Ascending aorta (tissue), 2 donors: ENCODE measurements around the gene NDUFAF4. TPM values are rescaled to one million over a fixed set of nuclear protein-coding genes. Genes with fewer than 3 reads are reported as not detected.

Experiments
- DNase-seq, 2 donors: peaks; one replicate each; pipeline ENCODE4 v3.0.0-alpha.2; 2019; ENCODE audit warnings: low spot score in 2 of 2
- H3K27ac ChIP-seq, 2 donors: fragments of 200-600 bp; sonication (generic); one replicate each; pipeline ENCODE4 v1.5.1; 2016 to 2017; ENCODE audit warnings: mild to moderate bottlenecking in 1 of 2
- H3K27me3 ChIP-seq: fragments of 200-600 bp; sonication (generic); one replicate; pipeline ENCODE4 v1.5.1; 2017
- H3K36me3 ChIP-seq, 2 donors: fragments of 200-600 bp; sonication (generic); one replicate each; pipeline ENCODE4 v1.5.1; 2016
- H3K4me1 ChIP-seq, 2 donors: fragments of 200-600 bp; sonication (generic); one replicate each; pipeline ENCODE4 v1.5.1; 2016 to 2017; ENCODE audit warnings: mild to moderate bottlenecking in 1 of 2
- H3K4me3 ChIP-seq, 2 donors: fragments of 200-600 bp; sonication (generic); one replicate each; pipeline ENCODE4 v1.5.1; 2016 to 2017; ENCODE audit warnings: mild to moderate bottlenecking in 1 of 2
- H3K9me3 ChIP-seq, 2 donors: fragments of 200-600 bp; sonication (generic); one replicate each; pipeline ENCODE4 v1.5.1; 2016
- intact Hi-C: fragments of 100-400 bp; cut with DNase I; formaldehyde crosslinking; loops from one replicate; pipeline ENCODE4 v1.15.1; 2023
- total RNA-seq: library from RNA; depleted of rRNA; stranded (reverse); fragments of >200 nt; gene quantifications from one replicate; pipeline ENCODE4 v1.1.0, GENCODE V29; 2016
- TF ChIP-seq, protein P1 (sequence below), 3 experiments: fragments of 200-600 bp in 2 of 3; fragments of 450-650 bp in 1 of 3; sonication (generic) in 2 of 3; IDR thresholded peaks; one replicate each; pipeline ENCODE4 v1.5.1; 2016 to 2019; ENCODE audit warnings: antibody characterized with exemption in 3 of 3, mild to moderate bottlenecking in 1 of 3, moderate library complexity in 1 of 3

NDUFAF4 gene
- total RNA-seq, 1 donor from 2014 or later: 4.8 TPM

- H3K4me1 ChIP-seq: no peaks in the 10 kb centered on the region
- H3K36me3 ChIP-seq: no peaks in the 10 kb centered on the region
- no peaks in the 10 kb centered on the region for H3K9me3 ChIP-seq
- intact Hi-C loops: no loop called here
- TF ChIP-seq, protein P1, sequence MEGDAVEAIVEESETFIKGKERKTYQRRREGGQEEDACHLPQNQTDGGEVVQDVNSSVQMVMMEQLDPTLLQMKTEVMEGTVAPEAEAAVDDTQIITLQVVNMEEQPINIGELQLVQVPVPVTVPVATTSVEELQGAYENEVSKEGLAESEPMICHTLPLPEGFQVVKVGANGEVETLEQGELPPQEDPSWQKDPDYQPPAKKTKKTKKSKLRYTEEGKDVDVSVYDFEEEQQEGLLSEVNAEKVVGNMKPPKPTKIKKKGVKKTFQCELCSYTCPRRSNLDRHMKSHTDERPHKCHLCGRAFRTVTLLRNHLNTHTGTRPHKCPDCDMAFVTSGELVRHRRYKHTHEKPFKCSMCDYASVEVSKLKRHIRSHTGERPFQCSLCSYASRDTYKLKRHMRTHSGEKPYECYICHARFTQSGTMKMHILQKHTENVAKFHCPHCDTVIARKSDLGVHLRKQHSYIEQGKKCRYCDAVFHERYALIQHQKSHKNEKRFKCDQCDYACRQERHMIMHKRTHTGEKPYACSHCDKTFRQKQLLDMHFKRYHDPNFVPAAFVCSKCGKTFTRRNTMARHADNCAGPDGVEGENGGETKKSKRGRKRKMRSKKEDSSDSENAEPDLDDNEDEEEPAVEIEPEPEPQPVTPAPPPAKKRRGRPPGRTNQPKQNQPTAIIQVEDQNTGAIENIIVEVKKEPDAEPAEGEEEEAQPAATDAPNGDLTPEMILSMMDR (IDR thresholded peaks at IDR 0.05): no peak
- H3K27me3 ChIP-seq: no peaks in the 10 kb centered on the region
- DNase-seq: no peak
- H3K27ac ChIP-seq: no peak overlapping the region
- no peak overlapping the region for H3K4me3 ChIP-seq
These were observed 35.1 kb downstream of the NDUFAF4 start for GRCh38 chr6:96862560-96862959.

DNA sequence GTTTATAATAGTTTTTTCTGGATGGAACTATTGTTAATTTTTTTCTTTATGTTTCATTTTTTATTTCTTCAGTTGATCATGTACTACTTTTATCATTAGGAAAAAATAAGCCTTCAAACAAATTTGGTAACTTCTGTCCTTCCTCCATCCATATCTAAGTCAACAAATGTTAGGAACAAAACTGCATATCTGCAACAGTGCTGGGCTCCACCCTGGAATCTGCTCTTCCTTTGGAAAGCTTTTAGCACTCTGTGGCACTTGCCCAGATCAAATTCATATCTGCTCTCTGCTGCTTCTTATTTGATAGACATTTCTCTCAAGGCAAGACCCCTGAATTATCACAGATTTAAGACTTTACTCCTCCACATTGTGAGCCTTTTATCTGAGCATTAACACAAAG lies 36.1 kb downstream of the NDUFAF4 start:
- H3K27me3 ChIP-seq: no peaks in the 10 kb centered on the region
- H3K4me1 ChIP-seq: no peaks in the 10 kb centered on the region
- H3K27ac ChIP-seq: no peak overlapping the region
- intact Hi-C loops: no loop called here
- TF ChIP-seq, protein P1 (IDR thresholded peaks at IDR 0.05): no peak
- H3K4me3 ChIP-seq: no peak overlapping the region
- no peaks in the 10 kb centered on the region for H3K36me3 ChIP-seq
- DNase-seq: no peak
- H3K9me3 ChIP-seq: no peaks in the 10 kb centered on the region

GRCh38 chr6:96856856-96857255 lies 40.8 kb downstream of the NDUFAF4 start:
- H3K27ac ChIP-seq: no peak overlapping the region
- H3K4me1 ChIP-seq: no peaks in the 10 kb centered on the region
- H3K27me3 ChIP-seq: no peaks in the 10 kb centered on the region
- no peaks in the 10 kb centered on the region for H3K9me3 ChIP-seq
- no peaks in the 10 kb centered on the region for H3K36me3 ChIP-seq
- TF ChIP-seq, protein P1 (IDR thresholded peaks at IDR 0.05): no peak
- no peak for DNase-seq
- H3K4me3 ChIP-seq: no peak overlapping the region
- intact Hi-C loops: no loop called here

- TF ChIP-seq, protein P1 (IDR thresholded peaks at IDR 0.05): no peak
- no peaks in the 10 kb centered on the region for H3K36me3 ChIP-seq
- DNase-seq: no peak
These were observed 44.6 kb downstream of the NDUFAF4 start for GRCh38 chr6:96853083-96853482.

DNA sequence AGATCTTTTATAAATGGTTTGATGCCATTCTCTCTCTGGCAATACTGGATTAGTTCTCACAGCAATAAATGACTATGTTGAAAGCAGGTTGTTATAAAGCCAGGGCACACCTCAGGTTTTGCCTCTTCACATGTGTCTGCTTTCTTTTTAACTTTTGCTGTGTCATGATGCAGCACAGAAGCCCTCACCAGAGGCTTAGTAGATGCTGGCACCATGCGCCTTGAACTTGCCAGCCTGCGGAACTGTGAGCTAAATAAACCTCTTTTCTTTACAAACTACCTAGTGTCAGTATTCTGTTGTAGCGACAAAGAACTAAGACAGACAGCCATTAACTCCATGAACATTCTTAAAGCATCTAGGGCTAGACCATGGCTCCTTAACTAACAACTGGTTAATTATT lies 45.1 kb downstream of the NDUFAF4 start:
- no peaks in the 10 kb centered on the region for H3K27me3 ChIP-seq
- TF ChIP-seq, protein P1 (IDR thresholded peaks at IDR 0.05): no peak
- H3K27ac ChIP-seq: no peak overlapping the region
- intact Hi-C loops: no loop called here
- H3K9me3 ChIP-seq: no peaks in the 10 kb centered on the region
- H3K36me3 ChIP-seq: no peaks in the 10 kb centered on the region
- DNase-seq: no peak
- no peak overlapping the region for H3K4me3 ChIP-seq
- no peaks in the 10 kb centered on the region for H3K4me1 ChIP-seq

More at GRCh38 chr6:96853083-96853482, 44.6 kb downstream of the NDUFAF4 start:
- no peak overlapping the region for H3K4me3 ChIP-seq
- H3K27ac ChIP-seq: no peak overlapping the region
- no peaks in the 10 kb centered on the region for H3K4me1 ChIP-seq
- H3K9me3 ChIP-seq: no peaks in the 10 kb centered on the region
- H3K27me3 ChIP-seq: no peaks in the 10 kb centered on the region
- intact Hi-C loops: no loop called here

GRCh38 chr6:96851858-96852257 lies 45.8 kb downstream of the NDUFAF4 start:
- Histone ChIP-seq H3K27ac (no peak overlapping the region), H3K9me3 (no peaks in the 10 kb centered on the region), H3K4me1 (no peaks in the 10 kb centered on the region), H3K27me3 (no peaks in the 10 kb centered on the region), H3K36me3 (no peaks in the 10 kb centered on the region), H3K4me3 (no peak overlapping the region)
- TF ChIP-seq, protein P1 (IDR thresholded peaks at IDR 0.05): no peak
- intact Hi-C loops: no loop called here
- DNase-seq: no peak
